Keratinocyte (primary cell): ENCODE results near the gene AGAP1.

Source experiments
- CTCF ChIP-seq, 3 experiments: IDR thresholded peaks in 1 of 3; conservative IDR thresholded peaks in 1 of 3; optimal IDR thresholded peaks in 1 of 3; 2 replicates in 2 of 3; 3 replicates in 1 of 3; pipeline versions ENCODE3 to v1.5.1; 2011; ENCODE audit warnings: low read length in 3 of 3, mild to moderate bottlenecking in 3 of 3, moderate library complexity in 2 of 3, control low read depth in 1 of 3, inconsistent platforms in 1 of 3; ENCODE audit not compliant: insufficient read depth in 2 of 3; ENCODE audit errors: extremely low read depth in 1 of 3
- EZH2 ChIP-seq: IDR thresholded peaks from one replicate; pipeline ENCODE4 v1.6.1; 2012; ENCODE audit warnings: inconsistent platforms, mild to moderate bottlenecking, low read length, moderate library complexity

DNA sequence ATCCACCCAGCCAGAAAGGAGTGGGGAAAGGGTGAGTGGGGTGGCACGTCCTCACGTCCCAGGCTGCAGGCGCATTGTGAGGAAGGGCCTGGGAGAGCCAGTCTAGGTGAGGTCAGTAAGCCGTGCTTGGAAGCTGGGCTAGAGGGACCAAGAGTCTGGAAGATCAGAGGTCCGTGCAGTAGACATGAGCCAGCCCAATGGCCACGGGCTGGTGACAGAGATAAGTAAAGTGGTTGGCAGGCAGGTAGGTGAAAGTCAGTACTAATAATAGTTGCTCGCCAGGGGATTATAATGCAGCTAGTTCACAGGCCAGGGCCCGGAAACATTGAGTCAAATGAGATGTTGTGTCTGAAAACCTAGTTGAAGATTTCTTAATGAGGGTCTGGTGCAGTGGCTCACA is 541.1 kb downstream of the AGAP1 start:
- no peak for TF ChIP-seq CTCF (optimal IDR thresholded peaks at IDR 0.05 in 1 of 3, IDR thresholded peaks at IDR 0.05 in 1 of 3, conservative IDR thresholded peaks at IDR 0.05 in 1 of 3; ENCODE audit: extremely low read depth in 1 of 3, insufficient read depth in 2 of 3, low read length in 3 of 3)
- no peak for TF ChIP-seq EZH2
